Stimulated activated CD4-positive, alpha-beta T cell treated with anti-CD3 and anti-CD28 coated beads, Interleukin-2, amount 100 ng/mL, for 4 hours (primary cell): ENCODE results near the gene BLVRA.
A peak's percentile ranks its signal among the peaks of the same experiment; 100 is the strongest.
"Not testable (repeated sequence)": the region's sequence is repeated elsewhere in the genome, so short reads cannot be mapped to it uniquely, and the experiment has no call there.

Experiments used
- DNase-seq: peaks from one replicate; pipeline ENCODE4 v3.0.0-alpha.2; 2020; ENCODE audit warnings: low read depth

Gene BLVRA

GRCh38 chr7:43810195-43810941 is 51.9 kb downstream of the BLVRA start:
- not testable (repeated sequence) for DNase-seq

- DNase-seq: no peak
Observed at GRCh38 chr7:43815373-43815772, 56.9 kb downstream of the BLVRA start.

GRCh38 chr7:43816046-43816797 is 57.7 kb downstream of the BLVRA start:
- not testable (repeated sequence) for DNase-seq

- not testable (repeated sequence) for DNase-seq
Observed at GRCh38 chr7:43823425-43823824, 64.9 kb downstream of the BLVRA start.

- no peak for DNase-seq
Observed at GRCh38 chr7:43823941-43824340, 65.5 kb downstream of the BLVRA start.

GRCh38 chr7:43824513-43824912 is 66.0 kb downstream of the BLVRA start:
- DNase-seq: not testable (repeated sequence)

- no peak for DNase-seq
Observed at GRCh38 chr7:43824963-43825362, 66.5 kb downstream of the BLVRA start.

GRCh38 chr7:43825391-43825808 is 66.9 kb downstream of the BLVRA start:
- no peak for DNase-seq

- DNase-seq: not testable (repeated sequence)
Observed at GRCh38 chr7:43830917-43831316, 72.4 kb downstream of the BLVRA start.

- DNase-seq: peak; percentile 39
Observed at GRCh38 chr7:43834463-43835251, 76.2 kb downstream of the BLVRA start.

GRCh38 chr7:43838201-43838658 is 79.8 kb downstream of the BLVRA start:
- no peak for DNase-seq

- DNase-seq: no peak
Observed at GRCh38 chr7:43843296-43843695, 84.8 kb downstream of the BLVRA start.

GRCh38 chr7:43844257-43844656 is 85.8 kb downstream of the BLVRA start:
- DNase-seq: no peak

GRCh38 chr7:43844662-43845061 is 86.2 kb downstream of the BLVRA start:
- no peak for DNase-seq

- no peak for DNase-seq
Observed at GRCh38 chr7:43847496-43847895, 89.0 kb downstream of the BLVRA start.

- DNase-seq: no peak
Observed at GRCh38 chr7:43849047-43849446, 90.6 kb downstream of the BLVRA start.

- no peak for DNase-seq
Observed at GRCh38 chr7:43850348-43851116, 92.1 kb downstream of the BLVRA start.

- no peak for DNase-seq
Observed at GRCh38 chr7:43851805-43852204, 93.3 kb downstream of the BLVRA start.

- DNase-seq: no peak
Observed at GRCh38 chr7:43855176-43855575, 96.7 kb downstream of the BLVRA start.

GRCh38 chr7:43856316-43856715 is 97.8 kb downstream of the BLVRA start:
- no peak for DNase-seq
